IMR-90 (cell line): ENCODE results near the gene RGS3. TPM values are rescaled to one million over a fixed set of nuclear protein-coding genes. Genes with fewer than 3 reads are reported as not detected.

Experiments
- ATAC-seq: fragments of 200-7000 bp; cut with Tn5 transposase; 2 replicates; pipeline ENCODE4 v1.9.1; 2020; ENCODE audit warnings: low read depth, mild to moderate bottlenecking, moderate library complexity
- BruUV-seq: library from RNA; stranded (reverse); fragments of 400-500 nt; replicated peaks from 2 replicates; lab custom pipeline; 2021; lab: Mats Ljungman, UMichigan
- CTCF ChIA-PET: fragments of 300-600 bp; formaldehyde crosslinking; extraction: SDS; loops from one replicate; lab custom pipeline; 2021; ENCODE audit warnings: antibody characterized with exemption; lab: Yijun Ruan, JAX
- POLR2A ChIA-PET: fragments of 300-600 bp; sonication (Branson Sonifier 250); formaldehyde crosslinking; loops from one replicate; lab custom pipeline; 2022; ENCODE audit warnings: antibody characterized with exemption; ENCODE audit not compliant: unreplicated experiment; lab: Charles Lee
- DNase-seq: peaks from one replicate; pipeline ENCODE4 v3.0.0; 2013
- H2AFZ ChIP-seq: replicated peaks from 2 replicates; pipeline ENCODE3; 2013; ENCODE audit warnings: low read length, mild to moderate bottlenecking; ENCODE audit not compliant: poor library complexity
- H2AK5ac ChIP-seq: 2 replicates; pipeline ENCODE4 v1.6.1; 2013; ENCODE audit warnings: low read depth, low read length, inconsistent platforms
- H2AK9ac ChIP-seq: replicated peaks from 2 replicates; pipeline ENCODE3; 2013; ENCODE audit warnings: mild to moderate bottlenecking, low read depth, low read length, moderate library complexity; ENCODE audit not compliant: poor library complexity
- H2BK120ac ChIP-seq: 2 replicates; pipeline ENCODE4 v1.6.1; 2013; ENCODE audit warnings: low read depth, low read length, inconsistent platforms
- H2BK15ac ChIP-seq: 3 replicates; pipeline ENCODE4 v1.6.1; 2013; ENCODE audit warnings: low read depth, low read length, inconsistent platforms
- H2BK20ac ChIP-seq: 2 replicates; pipeline ENCODE4 v1.6.1; 2013; ENCODE audit warnings: low read depth, mild to moderate bottlenecking, inconsistent platforms, low read length, moderate library complexity
- H2BK5ac ChIP-seq: 2 replicates; pipeline ENCODE4 v1.6.1; 2013; ENCODE audit warnings: mild to moderate bottlenecking, low read depth, low read length, inconsistent platforms; ENCODE audit not compliant: poor library complexity, severe bottlenecking
- H3K14ac ChIP-seq: replicated peaks from 2 replicates; pipeline ENCODE4 v1.6.1; 2013; ENCODE audit warnings: low read depth, low read length, inconsistent platforms
- H3K18ac ChIP-seq: 2 replicates; pipeline ENCODE4 v1.6.1; 2013; ENCODE audit warnings: low read depth, low read length, control low read depth
- H3K23ac ChIP-seq: 2 replicates; pipeline ENCODE4 v1.6.1; 2013; ENCODE audit warnings: low read depth, low read length, inconsistent platforms
- H3K27ac ChIP-seq: 2 replicates; pipeline ENCODE4 v1.5.1; 2013; ENCODE audit warnings: mild to moderate bottlenecking, control low read depth, low read length; ENCODE audit not compliant: insufficient read depth
- H3K27me3 ChIP-seq: 2 replicates; pipeline ENCODE4 v1.6.1; 2013; ENCODE audit warnings: low read length; ENCODE audit not compliant: control insufficient read depth, insufficient read depth
- H3K36me3 ChIP-seq: 2 replicates; pipeline ENCODE4 v1.6.1; 2013; ENCODE audit warnings: low read length, mixed read lengths; ENCODE audit not compliant: control insufficient read depth, insufficient read depth
- H3K4ac ChIP-seq: 2 replicates; pipeline ENCODE4 v1.6.1; 2013; ENCODE audit warnings: low read depth, low read length, inconsistent platforms
- H3K4me1 ChIP-seq: 2 replicates; pipeline ENCODE4 v1.6.1; 2013; ENCODE audit warnings: low read length, mixed read lengths; ENCODE audit not compliant: control insufficient read depth, insufficient read depth
- H3K4me2 ChIP-seq: 2 replicates; pipeline ENCODE4 v1.6.1; 2013; ENCODE audit warnings: low read depth, mild to moderate bottlenecking, control low read depth, low read length, moderate library complexity
- H3K4me3 ChIP-seq: 2 replicates; pipeline ENCODE4 v1.5.1; 2013; ENCODE audit warnings: low read depth, mild to moderate bottlenecking, control low read depth, low read length, moderate library complexity; ENCODE audit not compliant: insufficient read depth
- H3K56ac ChIP-seq: 2 replicates; pipeline ENCODE4 v1.6.1; 2013; ENCODE audit warnings: low read length, inconsistent platforms; ENCODE audit not compliant: insufficient read depth; ENCODE audit errors: extremely low read depth
- H3K79me1 ChIP-seq, 2 experiments: 2 replicates each; pipeline ENCODE4 v1.6.1; 2013; ENCODE audit warnings: low read length in 2 of 2, inconsistent platforms in 1 of 2, low read depth in 1 of 2
- H3K9ac ChIP-seq: 2 replicates; pipeline ENCODE4 v1.6.1; 2013; ENCODE audit warnings: low read depth, low read length, control low read depth
- H3K9me1 ChIP-seq: 2 replicates; pipeline ENCODE4 v1.6.1; 2013; ENCODE audit warnings: low read length, inconsistent platforms; ENCODE audit not compliant: insufficient read depth
- H3K9me3 ChIP-seq: 2 replicates; pipeline ENCODE4 v1.6.1; 2013; ENCODE audit warnings: low read length; ENCODE audit not compliant: control insufficient read depth, insufficient read depth
- H4K20me1 ChIP-seq: 2 replicates; pipeline ENCODE4 v1.6.1; 2013; ENCODE audit warnings: low read length, inconsistent platforms; ENCODE audit not compliant: insufficient read depth
- H4K5ac ChIP-seq: 2 replicates; pipeline ENCODE4 v1.6.1; 2013; ENCODE audit warnings: mild to moderate bottlenecking, low read depth, low read length, control low read depth
- H4K8ac ChIP-seq, 2 experiments: 2 replicates each; pipeline ENCODE4 v1.6.1; 2013; ENCODE audit warnings: low read depth in 2 of 2, low read length in 2 of 2, control low read depth in 1 of 2, inconsistent platforms in 1 of 2
- H4K91ac ChIP-seq: 2 replicates; pipeline ENCODE4 v1.6.1; 2013; ENCODE audit warnings: low read depth, low read length, inconsistent platforms; ENCODE audit not compliant: insufficient read depth
- BHLHE40 ChIP-seq: fragments of 150-350 bp; IDR thresholded peaks from 2 replicates; pipeline ENCODE4 v1.6.1; 2016; ENCODE audit warnings: mild to moderate bottlenecking, low read depth, low read length
- CEBPB ChIP-seq: IDR thresholded peaks from 2 replicates; pipeline ENCODE4 v1.6.1; 2012; ENCODE audit warnings: low read depth, low read length, improper control_type of control experiment
- CHD1 ChIP-seq: IDR thresholded peaks from 2 replicates; pipeline ENCODE4 v1.6.1; 2012; ENCODE audit warnings: low read depth, low read length, improper control_type of control experiment
- FOS ChIP-seq: fragments of 150-350 bp; IDR thresholded peaks from 2 replicates; pipeline ENCODE4 v1.6.1; 2016; ENCODE audit warnings: low read depth, low read length
- MAFK ChIP-seq: IDR thresholded peaks from 2 replicates; pipeline ENCODE4 v1.6.1; 2012; ENCODE audit warnings: low read depth, low read length, improper control_type of control experiment
- MAZ ChIP-seq: IDR thresholded peaks from 2 replicates; pipeline ENCODE4 v1.6.1; 2012; ENCODE audit warnings: low read depth, mild to moderate bottlenecking, low read length, improper control_type of control experiment, moderate library complexity, borderline replicate concordance
- MXI1 ChIP-seq: IDR thresholded peaks from 2 replicates; pipeline ENCODE4 v1.6.1; 2012; ENCODE audit warnings: low read depth, mild to moderate bottlenecking, low read length, moderate library complexity, borderline replicate concordance
- POLR2A ChIP-seq: IDR thresholded peaks from 2 replicates; pipeline ENCODE4 v1.6.1; 2012; ENCODE audit warnings: mild to moderate bottlenecking, low read depth, low read length
- RFX5 ChIP-seq: IDR thresholded peaks from 2 replicates; pipeline ENCODE4 v1.8.0; 2012; ENCODE audit warnings: low read depth, mild to moderate bottlenecking, low read length, moderate library complexity
- SMC3 ChIP-seq: fragments of 150-350 bp; IDR thresholded peaks from 2 replicates; pipeline ENCODE4 v1.6.1; 2016; ENCODE audit warnings: low read depth, mild to moderate bottlenecking, antibody characterized with exemption, low read length, moderate library complexity
- USF2 ChIP-seq: fragments of 150-350 bp; IDR thresholded peaks from 2 replicates; pipeline ENCODE4 v1.6.1; 2017; ENCODE audit warnings: mild to moderate bottlenecking, antibody characterized with exemption, low read length, low read depth
- WGBS, 2 experiments: methylation state at CpG; one replicate each; pipeline versions ENCODE4 v1.1.5 to v1.1.7; 2013; ENCODE audit warnings: missing lambda C conversion rate in 2 of 2; ENCODE audit not compliant: insufficient read length in 1 of 2; ENCODE audit errors: extremely low coverage in 2 of 2; 5-methylcytosine and 5-hydroxymethylcytosine counted together
- dilution Hi-C: fragments of 300-500 bp; cut with HindIII; formaldehyde crosslinking; loops from one replicate; pipeline ENCODE4 v1.14.3; 2018; ENCODE audit warnings: low sequenced_read_pairs; ENCODE audit not compliant: unreplicated experiment
- in situ Hi-C: fragments of 300-500 bp; cut with MboI; formaldehyde crosslinking; loops from 3 replicates; pipeline ENCODE4 v1.14.3; 2019; ENCODE audit warnings: low sequenced_read_pairs, inconsistent platforms, mixed read lengths
- intact Hi-C: fragments of 100-400 bp; cut with micrococcal nuclease; formaldehyde crosslinking; loops from 2 replicates; pipeline ENCODE4 v1.10.0; 2022
- polyA plus RNA-seq, 3 experiments: library from polyadenylated mRNA; depleted of rRNA; stranded (reverse); fragments of >200 nt; gene quantifications; 2 replicates each; pipeline ENCODE4 v1.2.3, GENCODE V29; 2012; ENCODE audit warnings: low replicate concordance in 1 of 3
- total RNA-seq: library from RNA; depleted of rRNA; stranded (reverse); fragments of >200 nt; gene quantifications from 2 replicates; pipeline ENCODE4 v1.2.3, GENCODE V29; 2012
- TF ChIP-seq, protein P1 (sequence below): conservative IDR thresholded peaks from 2 replicates; pipeline ENCODE4 v1.5.1; 2012; ENCODE audit warnings: mild to moderate bottlenecking, low read depth, low read length, improper control_type of control experiment

RGS3 gene
- total and polyA plus RNA-seq, 2 of the 4 experiments (the other 2 are of a cell fraction): 51.8 to 65.6 TPM

DNA sequence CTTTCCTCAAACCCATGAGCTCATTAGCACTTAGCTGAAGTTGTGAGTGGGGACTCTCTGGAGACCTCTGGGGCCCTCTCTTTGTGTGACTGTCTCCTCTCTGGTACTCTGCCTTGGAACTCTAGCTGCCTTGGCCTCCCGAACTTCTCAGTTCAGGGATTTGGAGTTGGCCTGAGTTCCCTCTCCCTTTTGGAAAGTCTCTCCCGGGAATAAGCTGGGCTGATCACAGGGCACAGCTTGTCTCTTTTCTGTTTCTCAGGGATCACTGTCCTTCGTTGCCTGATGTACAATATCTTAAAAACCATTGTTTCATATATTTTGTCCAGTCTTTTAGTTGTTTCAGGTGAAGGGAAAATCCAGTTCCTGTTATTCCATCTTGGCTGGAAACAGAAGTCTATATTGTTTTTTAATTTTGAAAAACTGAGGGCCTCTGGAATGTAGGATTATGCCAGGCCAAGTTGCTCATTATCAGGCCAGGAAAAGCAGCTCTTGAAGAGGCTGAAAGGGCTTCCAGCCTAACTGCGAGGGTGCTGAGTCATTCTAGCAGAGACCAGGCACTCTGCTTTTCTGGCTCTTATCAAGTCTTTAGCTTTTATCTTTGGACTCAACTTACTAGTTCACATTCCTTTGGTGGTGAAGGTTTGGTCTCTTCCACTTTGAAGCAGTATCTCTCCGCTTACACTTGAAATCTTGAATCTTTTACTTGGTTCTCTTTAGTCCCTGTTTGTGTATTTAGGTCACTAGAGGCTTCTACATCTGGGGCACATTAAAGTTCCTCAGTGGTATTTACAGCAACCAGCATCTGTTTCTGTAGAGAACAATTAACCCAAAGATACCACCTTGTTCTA, 8.4 kb upstream of the RGS3 start (continued):
- TF ChIP-seq MAZ: no peak
- 0 out of 2 replicates have a peak, but pooled peaks have one; percentile 16 for TF ChIP-seq FOS
- TF ChIP-seq MAFK: peak; percentile 68

GRCh38 chr9:113456235-113456634, 7.3 kb upstream of the RGS3 start:
- peak overlapping the region; percentile 78; the same call in 1 of the 2 replicates for H3K23ac ChIP-seq
- POLR2A ChIA-PET: no interaction called here
- H3K27ac ChIP-seq: peak overlapping the region; percentile 100
- peak overlapping the region; percentile 88 to 93 for H4K8ac ChIP-seq
- peak overlapping the region; percentile 93; the same call in 1 of the 2 replicates for H4K5ac ChIP-seq
- peak overlapping the region; percentile 93 for H3K4ac ChIP-seq
- peak overlapping the region; percentile 47 for H2AK9ac ChIP-seq
- H3K56ac ChIP-seq: peak overlapping the region; percentile 80
- H3K36me3 ChIP-seq: no peaks in the 10 kb centered on the region
- no peaks in the 10 kb centered on the region for H3K9me3 ChIP-seq
- WGBS, 2 experiments: no CpG with 5 or more reads among the region's 2 CpGs
- H3K27me3 ChIP-seq: no peaks in the 10 kb centered on the region
- peak; percentile 70 for ATAC-seq
- H3K9me1 ChIP-seq: peaks cover 7% of the 10 kb centered on the region; the same call in 1 of the 2 replicates
- H4K91ac ChIP-seq: peak overlapping the region; percentile 96
- DNase-seq: peak; percentile 25
- H3K14ac ChIP-seq: peak overlapping the region; percentile 57
- dilution Hi-C loops (no loop called here), intact Hi-C loops (loop anchor here (5.0 kb wide), 2 partner anchors 61 to 111 kb away; no protein-coding TSS in a partner anchor), in situ Hi-C loops (no loop called here)
- H2BK120ac ChIP-seq: peak overlapping the region; percentile 98
- BruUV-seq: no TSS peak
- H2AK5ac ChIP-seq: peak overlapping the region; percentile 18; the same call in 1 of the 2 replicates
- peak overlapping the region; percentile 98 for H2BK5ac ChIP-seq
- H3K4me2 ChIP-seq: no peak overlapping the region
- H2BK15ac ChIP-seq: peak overlapping the region; percentile 88; the same call in 2 of the 3 replicates
- no peak overlapping the region for H3K4me3 ChIP-seq
- peak overlapping the region; percentile 94 for H2BK20ac ChIP-seq
- H3K4me1 ChIP-seq: peaks cover 15% of the 10 kb centered on the region
- H3K79me1 ChIP-seq: no peaks in the 10 kb centered on the region
- H3K18ac ChIP-seq: peak overlapping the region; percentile 100; the same call in 1 of the 2 replicates
- H4K20me1 ChIP-seq: no peaks in the 10 kb centered on the region
- no peak overlapping the region for H3K9ac ChIP-seq
- CTCF ChIA-PET: interaction anchor here (1.8 to 2.3 kb wide), 2 partner anchors 10 to 135 kb away, joined by 6 to 10 read pairs; no protein-coding TSS in a partner anchor
- H2AFZ ChIP-seq: peak overlapping the region; percentile 28
- TF ChIP-seq MAZ (no peak), USF2 (no peak), CEBPB (no peak), MAFK (no peak), BHLHE40 (no peak), SMC3 (no peak), POLR2A (no peak), CHD1 (no peak), FOS (no peak), MXI1 (no peak), RFX5 (no peak)
- TF ChIP-seq, protein P1, sequence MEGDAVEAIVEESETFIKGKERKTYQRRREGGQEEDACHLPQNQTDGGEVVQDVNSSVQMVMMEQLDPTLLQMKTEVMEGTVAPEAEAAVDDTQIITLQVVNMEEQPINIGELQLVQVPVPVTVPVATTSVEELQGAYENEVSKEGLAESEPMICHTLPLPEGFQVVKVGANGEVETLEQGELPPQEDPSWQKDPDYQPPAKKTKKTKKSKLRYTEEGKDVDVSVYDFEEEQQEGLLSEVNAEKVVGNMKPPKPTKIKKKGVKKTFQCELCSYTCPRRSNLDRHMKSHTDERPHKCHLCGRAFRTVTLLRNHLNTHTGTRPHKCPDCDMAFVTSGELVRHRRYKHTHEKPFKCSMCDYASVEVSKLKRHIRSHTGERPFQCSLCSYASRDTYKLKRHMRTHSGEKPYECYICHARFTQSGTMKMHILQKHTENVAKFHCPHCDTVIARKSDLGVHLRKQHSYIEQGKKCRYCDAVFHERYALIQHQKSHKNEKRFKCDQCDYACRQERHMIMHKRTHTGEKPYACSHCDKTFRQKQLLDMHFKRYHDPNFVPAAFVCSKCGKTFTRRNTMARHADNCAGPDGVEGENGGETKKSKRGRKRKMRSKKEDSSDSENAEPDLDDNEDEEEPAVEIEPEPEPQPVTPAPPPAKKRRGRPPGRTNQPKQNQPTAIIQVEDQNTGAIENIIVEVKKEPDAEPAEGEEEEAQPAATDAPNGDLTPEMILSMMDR: no peak
